SKM-1 (cell line): ENCODE data around the gene SLC25A11.
"Not testable (repeated sequence)": the region's sequence is repeated elsewhere in the genome, so short reads cannot be mapped to it uniquely, and the experiment has no call there.

Source experiments
- DNase-seq: peaks from one replicate; lab custom pipeline; 2025; ENCODE audit not compliant: unreplicated experiment; lab: John Stamatoyannopoulos, UW

Gene SLC25A11

GRCh38 chr17:4920351-4921048, 19.3 kb downstream of the SLC25A11 start:
- no peak for DNase-seq

- no peak for DNase-seq
Measured at GRCh38 chr17:4919511-4920047, 20.3 kb downstream of the SLC25A11 start.

GRCh38 chr17:4914551-4914950, 25.3 kb downstream of the SLC25A11 start:
- DNase-seq, result not testable (repeated sequence)

GRCh38 chr17:4913994-4914393, 25.9 kb downstream of the SLC25A11 start:
- DNase-seq, result no peak

GRCh38 chr17:4908711-4909496, 30.9 kb downstream of the SLC25A11 start:
- DNase-seq, result peak; percentile 14

- no peak for DNase-seq
Measured at GRCh38 chr17:4908301-4908700, 31.5 kb downstream of the SLC25A11 start.

- DNase-seq, result not testable (repeated sequence)
Measured at GRCh38 chr17:4906642-4907041, 33.2 kb downstream of the SLC25A11 start.

- peak; percentile 11 for DNase-seq
Measured at GRCh38 chr17:4903051-4903818, 36.6 kb downstream of the SLC25A11 start, which contains the start of gene CHRNE. Gene CHRNE, minus strand, starts transcription at chr17:4903098. Its CDS starts 35 bp downstream, at chr17:4903063.

GRCh38 chr17:4902540-4902939, 37.3 kb downstream of the SLC25A11 start:
- no peak for DNase-seq

- DNase-seq, result no peak
Measured at GRCh38 chr17:4901648-4902344, 38.0 kb downstream of the SLC25A11 start.

GRCh38 chr17:4901108-4901647, 38.7 kb downstream of the SLC25A11 start:
- no peak for DNase-seq

- no peak for DNase-seq
Measured at GRCh38 chr17:4900231-4901107, 39.4 kb downstream of the SLC25A11 start.

- no peak for DNase-seq
Measured at GRCh38 chr17:4899341-4900230, 40.3 kb downstream of the SLC25A11 start, which contains the start of gene C17orf107. Gene C17orf107, plus strand, starts transcription at chr17:4899536. Its CDS starts 227 bp downstream, at chr17:4899763.

- DNase-seq, result no peak
Measured at GRCh38 chr17:4898927-4899326, 40.9 kb downstream of the SLC25A11 start.

GRCh38 chr17:4898351-4898750, 41.5 kb downstream of the SLC25A11 start:
- DNase-seq, result no peak

GRCh38 chr17:4897785-4898184, 42.1 kb downstream of the SLC25A11 start:
- DNase-seq, result no peak

- no peak for DNase-seq
Measured at GRCh38 chr17:4897198-4897687, 42.6 kb downstream of the SLC25A11 start.
